Left forelimb (tissue), 1 donor: Measurements from ENCODE around the gene SEC23A.
A peak's percentile ranks its signal among the peaks of the same experiment; 100 is the strongest.
"Not testable (repeated sequence)": the region's sequence is repeated elsewhere in the genome, so short reads cannot be mapped to it uniquely, and the experiment has no call there.

Source experiments
- DNase-seq: peaks from one replicate; pipeline ENCODE4 v3.0.0-alpha.2; 2018; ENCODE audit warnings: low spot score

The SEC23A gene

DNA sequence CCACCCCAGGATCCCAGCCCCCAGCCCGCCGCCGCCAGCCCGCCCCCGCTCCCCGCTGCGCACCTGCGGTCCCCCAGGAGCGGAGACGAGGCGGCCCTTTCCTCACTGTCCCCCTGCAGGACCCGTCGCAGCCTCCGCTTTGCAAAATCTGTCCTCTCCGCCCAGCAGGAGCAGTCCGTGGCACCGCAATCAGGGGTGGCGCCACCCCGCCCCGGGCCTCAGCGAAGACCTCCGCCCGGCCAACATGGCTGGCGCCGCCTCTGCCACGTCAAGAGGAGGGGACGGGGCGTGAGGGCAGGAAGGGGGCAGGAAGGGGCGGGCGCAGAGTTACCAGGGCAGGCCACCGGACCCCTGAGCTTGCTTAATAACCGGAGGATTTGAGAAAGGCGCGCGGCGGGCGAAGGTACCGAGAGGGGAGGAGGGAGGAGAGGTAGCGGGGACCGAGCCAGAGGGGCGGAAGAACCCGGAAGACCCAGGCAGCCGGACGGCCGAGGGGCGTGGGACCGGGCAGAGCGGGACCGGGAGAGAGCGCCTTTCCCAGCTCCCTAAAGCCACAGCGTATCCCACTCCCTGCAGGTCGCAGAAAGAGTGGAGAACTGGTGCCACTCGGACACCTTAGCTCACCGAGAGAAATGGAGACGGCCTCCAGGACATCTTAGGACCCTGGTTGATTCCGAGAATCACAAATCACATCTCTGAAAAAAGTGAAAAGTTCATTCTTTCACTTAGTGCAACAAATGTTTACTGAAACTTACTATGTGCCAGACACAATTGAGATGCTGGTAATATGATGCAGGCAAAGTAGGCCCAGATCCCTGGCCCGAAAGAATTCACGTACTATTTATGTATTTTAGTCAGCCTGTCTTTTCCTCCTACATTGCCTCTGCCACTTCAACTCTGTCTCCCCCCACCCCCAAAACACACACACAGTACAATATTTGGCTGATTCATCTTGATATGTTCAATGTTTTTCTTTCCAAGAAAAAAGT, at the start of gene SEC23A:
Gene SEC23A (minus strand): TSS at position 267 of the 989 bp plus-strand sequence. CDS start 7,117 bp downstream, outside the sequence.
- DNase-seq, result peak; percentile 95

DNA sequence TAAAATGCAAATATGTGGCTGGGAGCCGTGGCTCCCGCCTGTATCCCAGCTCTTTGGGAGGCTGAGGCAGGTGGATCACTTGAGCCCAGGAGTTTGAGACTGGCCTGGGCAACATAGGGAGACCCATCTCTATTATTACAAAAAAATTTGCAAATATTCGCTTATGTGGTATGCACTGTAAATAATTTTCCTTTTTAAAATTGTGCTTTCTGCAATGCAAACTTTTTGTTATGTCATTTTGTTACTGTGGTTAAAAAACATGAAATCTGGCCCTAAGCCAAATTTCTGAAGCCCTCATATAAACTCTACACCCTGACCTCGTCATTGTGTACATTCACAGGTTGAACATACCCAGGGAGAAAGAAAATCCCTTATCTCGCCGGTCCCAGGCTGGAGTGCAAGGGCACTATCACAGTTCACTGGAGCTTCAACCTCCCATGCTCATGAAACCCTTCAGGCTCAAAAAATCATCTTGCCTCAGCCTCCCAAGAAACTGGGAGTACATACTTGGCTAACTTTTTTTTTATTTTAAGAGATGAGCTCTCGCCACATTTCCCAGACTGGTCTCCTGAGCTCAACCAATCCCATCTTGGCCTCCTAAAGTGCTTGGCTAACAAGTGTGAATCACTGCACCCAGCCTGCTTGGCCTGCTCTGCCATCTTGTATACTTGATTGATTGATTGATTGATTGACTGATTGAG, 42.4 kb upstream of the SEC23A start:
- no peak for DNase-seq

DNA sequence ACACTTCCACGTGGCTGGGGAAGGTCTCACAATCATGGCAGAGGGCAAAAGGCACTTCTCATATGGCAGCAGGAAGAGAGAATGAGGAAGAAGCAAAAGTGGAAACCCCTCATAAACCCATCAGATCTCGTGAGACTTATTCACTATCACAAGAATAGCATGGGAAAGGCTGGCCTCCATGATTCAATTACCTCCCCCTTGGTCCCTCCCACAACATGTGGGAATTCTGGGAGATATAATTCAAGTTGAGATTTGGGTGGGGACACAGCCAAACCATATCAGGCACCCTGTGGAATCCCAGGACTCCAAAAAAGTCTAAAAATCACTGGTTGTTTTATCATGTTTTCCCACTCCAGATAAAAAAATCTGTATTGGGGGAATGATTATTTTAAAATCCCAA, 40.2 kb upstream of the SEC23A start:
- DNase-seq, result not testable (repeated sequence)

DNA sequence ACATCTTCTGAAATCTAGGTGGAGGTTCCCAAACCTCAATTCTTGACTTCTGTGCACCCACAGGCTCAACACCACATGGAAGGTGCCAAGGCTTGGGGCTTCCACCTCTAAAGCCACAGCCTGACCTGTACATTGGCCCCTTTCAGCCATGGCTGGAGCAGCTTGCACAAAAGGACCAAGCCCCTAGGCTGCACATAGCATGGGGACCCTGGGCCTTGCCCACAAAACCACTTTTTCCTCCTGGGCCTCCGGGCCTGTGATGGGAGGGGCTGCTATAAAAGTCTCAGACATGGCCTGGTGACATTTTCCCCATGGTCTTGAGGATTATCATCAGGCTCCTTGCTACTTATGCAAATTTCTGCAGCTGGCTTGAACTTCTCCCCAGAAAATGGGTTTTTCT, 38.6 kb upstream of the SEC23A start:
- not testable (repeated sequence) for DNase-seq

DNA sequence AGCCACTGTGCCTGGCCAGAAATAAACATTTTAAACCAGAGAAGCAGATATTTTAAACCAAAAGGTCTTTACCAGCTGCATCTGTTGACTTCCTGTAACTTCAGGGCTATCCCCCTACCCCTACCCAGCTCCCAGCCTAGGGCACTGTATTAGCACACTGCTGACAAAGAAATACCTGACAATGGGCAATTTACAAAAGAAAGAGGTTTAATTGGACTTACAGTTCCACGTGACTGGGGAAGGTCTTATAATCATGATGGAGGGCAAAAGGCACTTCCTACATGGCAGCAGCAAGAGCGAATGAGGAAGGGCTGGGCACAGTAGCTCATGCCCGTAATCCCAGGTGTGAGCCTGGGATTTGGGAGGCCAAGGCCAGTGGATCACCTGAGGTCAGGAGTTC, 37.1 kb upstream of the SEC23A start:
- DNase-seq, result no peak

DNA sequence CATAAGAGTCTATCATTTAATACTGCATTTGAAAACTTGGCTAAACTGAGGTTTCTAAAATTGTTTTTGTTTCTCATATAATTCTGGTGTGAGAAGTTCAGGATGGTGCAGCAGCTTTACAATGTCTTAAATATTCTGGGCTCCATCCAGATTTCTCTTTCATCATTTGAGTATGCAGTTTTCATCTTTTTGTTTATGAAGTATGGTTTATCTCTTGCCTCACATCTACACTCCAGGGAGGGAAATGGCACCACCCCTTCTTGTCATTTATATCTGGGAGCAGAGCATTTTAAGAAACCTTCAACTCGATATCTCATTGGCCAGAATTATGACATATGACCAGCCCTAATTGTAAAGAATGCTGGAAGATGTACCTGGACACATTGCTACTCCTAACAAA, 35.4 kb upstream of the SEC23A start:
- DNase-seq, result no peak

DNA sequence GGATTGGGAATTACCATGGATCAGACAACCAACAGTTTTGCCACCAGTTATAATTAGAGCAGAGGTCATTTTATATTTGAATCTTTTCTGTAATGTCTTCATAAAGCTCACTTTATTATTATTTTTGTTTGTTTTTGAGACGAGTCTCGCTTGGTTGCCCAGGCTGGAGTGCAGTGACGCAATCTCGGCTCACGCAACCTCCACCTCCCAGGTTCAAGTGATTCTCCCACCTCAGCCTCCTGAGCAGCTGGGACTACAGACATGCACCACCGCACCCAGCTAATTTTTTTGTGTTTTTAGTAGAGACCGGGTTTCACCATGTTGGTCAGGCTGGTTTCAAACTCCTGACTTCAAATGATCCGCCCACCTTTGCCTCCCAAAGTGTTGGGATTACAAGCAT, 34.8 kb upstream of the SEC23A start:
- DNase-seq, result not testable (repeated sequence)

DNA sequence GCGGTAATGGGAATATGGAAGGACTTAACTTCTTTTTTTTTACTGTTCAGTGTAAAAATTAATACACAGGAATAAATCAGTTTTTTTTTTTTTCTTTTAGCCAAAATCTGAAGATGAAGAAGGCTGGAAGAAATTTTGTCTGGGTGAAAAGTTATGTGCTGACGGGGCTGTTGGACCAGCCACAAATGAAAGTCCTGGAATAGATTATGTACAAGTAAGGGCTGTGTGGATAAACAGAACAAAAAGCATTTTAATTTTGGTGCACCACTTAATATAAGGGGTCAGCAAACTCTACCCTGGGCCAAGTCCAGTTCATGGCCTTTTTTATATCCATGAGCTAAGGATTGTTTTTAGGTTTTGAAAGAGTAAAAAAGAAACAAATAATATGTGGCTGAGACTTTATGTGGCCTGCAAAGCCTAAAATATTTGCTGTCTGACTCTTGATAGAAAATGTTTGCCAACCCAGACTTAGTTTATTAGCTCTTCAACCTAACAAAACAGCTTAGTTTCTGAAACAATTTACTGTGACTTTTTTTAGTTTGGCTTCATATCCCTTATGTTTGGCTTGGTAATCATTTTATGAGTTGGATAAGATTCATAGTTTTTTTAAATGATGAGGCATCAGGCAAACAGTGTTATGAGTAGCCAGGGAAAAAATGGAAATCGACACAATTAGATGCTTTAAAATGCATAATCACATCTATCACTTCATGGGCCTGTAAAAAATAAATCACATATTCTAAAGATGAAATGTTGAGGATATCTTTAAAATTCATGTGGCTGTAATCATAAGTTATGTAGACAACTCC, 19.5 kb upstream of the SEC23A start:
- DNase-seq, result no peak

DNA sequence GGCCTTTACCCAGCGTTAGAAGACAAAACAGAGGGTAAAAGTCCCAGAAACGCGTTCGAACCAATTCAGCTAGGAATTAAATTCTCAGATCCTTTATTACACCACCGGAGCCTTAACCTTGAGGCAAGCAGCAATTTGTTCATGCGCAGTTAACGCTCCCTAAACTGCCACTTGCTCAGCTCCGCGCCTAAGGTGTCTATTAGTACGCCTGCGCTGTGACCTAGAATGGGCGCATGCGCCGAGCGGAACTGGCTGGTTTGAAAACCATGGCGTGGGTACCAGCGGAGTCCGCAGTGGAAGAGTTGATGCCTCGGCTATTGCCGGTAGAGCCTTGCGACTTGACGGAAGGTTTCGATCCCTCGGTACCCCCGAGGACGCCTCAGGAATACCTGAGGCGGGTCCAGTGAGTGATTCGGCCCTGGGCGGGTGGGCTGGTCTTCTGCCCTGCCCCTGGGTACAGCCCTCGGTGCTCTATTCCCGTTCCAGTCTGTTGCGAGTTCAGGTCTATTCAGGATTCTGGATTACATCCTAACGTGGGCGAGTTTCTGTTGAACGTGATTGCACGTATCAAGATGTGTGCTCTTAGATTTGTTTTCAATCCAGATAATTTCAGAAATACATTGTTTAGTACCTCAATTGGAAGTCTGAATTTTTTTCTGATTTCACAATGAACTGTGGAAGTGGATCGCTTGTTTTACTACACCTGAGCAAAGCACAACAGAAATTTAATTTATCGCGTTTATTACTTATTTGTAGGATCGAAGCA, 11.2 kb upstream of the SEC23A start, which contains the start of gene GEMIN2:
Gene GEMIN2 (plus strand): TSS at position 251 of the 766 bp plus-strand sequence. CDS start 16 bp downstream, at position 267.
- DNase-seq, result peak; percentile 92

DNA sequence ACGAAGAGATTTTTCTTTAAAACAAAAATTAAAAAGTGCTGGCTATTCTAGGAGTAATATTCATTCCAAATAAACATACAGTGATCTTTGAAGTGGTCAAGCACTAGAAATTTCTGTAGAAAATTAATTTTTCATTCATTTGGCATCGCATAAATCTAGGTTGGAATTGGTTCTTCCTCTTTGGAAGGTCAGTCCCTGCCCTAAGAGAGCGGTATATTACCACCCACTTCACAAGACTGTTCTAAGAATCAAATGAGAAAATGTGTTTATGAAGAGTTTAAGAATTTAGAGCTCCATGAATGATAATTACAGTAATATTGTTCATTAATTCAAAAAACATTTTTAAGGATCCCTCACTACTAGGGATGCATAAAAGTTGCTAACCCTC, 10.6 kb upstream of the SEC23A start:
- no peak for DNase-seq

DNA sequence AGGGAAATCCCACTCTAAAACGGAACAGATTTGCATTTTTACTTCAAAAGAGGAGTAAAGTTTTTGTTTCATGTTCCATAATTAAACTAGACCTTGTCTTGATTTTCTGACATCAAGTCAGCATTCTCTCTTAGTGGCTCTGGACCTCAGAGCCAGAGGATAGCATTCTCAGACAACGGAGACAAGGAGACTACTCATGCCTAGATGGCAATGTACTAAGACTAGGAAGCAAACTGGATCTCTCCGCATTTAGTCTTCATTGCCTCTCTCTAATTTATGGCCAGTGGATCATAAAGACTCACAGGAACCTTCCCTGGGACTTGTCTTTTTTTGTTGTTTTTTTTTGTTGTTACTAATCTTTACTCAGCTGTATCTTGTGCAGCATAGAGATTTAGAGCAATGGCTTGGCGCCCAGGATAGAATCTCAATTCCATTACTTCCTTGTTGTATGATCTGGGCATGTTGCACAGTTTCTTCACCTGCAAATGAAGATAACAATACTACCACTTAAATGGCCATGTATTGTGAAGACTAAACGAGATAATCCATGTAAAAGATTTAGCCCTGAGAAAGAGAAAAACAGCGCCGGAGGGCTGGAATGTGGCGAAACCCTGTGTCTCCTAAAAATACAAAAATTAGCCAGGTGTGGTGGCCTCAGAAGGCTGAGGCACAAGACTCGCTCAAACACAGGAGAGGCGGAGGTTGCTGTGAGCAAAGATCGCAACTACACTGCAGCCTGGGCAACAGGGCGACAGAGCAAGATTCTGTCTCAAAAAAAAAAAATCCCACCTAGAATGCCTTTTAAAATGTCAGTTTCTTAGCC, 7.1 kb upstream of the SEC23A start:
- DNase-seq, result no peak

DNA sequence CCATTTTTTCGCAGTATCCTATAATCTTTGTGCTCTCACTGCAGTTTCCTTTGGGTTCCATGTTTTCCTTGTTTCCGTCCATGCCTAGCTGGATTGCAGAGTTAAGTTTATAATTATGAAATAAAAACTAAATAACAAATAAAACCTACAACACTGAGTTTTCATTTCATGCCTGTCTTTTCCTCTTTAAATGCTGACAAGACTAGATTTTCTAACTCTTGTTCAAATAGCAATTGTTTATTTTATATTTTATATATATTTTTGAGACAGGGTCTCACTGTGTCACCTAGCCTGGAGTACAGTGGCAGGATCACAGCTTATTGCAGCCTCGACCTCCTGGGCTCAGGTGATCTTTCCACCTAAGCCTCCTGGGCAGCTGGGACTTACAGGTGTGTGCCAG, 5.8 kb upstream of the SEC23A start:
- no peak for DNase-seq

DNA sequence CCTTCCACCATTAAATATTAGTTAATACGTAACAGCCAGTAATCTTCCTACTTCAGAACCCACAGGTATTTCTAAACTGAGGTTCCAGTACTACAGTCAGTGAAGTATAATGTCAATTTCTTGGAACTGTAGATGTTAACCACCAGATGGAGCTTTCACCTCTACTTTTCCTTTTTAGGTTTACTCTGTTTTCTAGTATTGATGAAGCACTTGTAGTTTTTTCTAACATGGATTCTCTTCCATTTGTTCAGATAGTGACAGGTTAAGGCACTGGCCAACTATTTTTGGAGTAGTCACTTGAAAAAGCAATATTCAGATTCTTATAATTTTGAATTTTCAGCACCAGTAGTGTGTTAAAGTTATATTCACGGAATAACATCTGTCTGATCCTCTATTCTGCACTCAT, 4.6 kb upstream of the SEC23A start:
- DNase-seq, result no peak

DNA sequence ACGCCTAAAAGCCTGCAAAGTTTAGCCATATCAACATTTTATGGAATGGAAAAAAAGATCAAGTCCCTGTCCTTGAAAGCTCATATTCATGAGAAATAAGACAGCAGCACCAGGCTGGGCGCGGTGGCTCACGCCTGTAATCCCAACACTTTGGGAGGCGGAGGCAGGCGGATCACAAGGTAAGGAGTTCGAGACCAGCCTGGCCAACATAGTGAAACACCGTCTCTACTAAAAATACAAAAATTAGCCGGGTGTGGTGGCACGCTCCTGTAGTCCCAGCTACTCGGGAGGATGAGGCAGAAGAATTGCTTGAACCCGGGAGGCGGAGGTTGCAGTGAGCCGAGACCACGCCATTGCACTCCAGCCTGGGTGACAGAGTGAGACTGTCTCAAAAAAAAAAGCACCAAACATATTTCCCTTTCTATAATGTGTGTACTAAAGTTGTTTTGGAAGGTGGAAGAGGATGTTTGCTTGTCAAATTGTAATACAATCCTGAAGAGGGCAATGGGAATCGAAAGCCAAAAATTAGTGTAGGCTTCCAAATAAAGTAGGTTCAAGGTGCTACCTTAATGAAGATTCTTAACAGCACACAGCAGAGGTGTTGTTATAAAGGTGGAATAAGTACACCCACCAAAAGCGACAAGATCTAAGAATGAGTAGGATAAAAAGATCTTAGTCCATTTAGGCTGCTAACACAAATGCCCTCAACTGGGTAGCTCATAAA, 1.2 kb upstream of the SEC23A start:
- not testable (repeated sequence) for DNase-seq

DNA sequence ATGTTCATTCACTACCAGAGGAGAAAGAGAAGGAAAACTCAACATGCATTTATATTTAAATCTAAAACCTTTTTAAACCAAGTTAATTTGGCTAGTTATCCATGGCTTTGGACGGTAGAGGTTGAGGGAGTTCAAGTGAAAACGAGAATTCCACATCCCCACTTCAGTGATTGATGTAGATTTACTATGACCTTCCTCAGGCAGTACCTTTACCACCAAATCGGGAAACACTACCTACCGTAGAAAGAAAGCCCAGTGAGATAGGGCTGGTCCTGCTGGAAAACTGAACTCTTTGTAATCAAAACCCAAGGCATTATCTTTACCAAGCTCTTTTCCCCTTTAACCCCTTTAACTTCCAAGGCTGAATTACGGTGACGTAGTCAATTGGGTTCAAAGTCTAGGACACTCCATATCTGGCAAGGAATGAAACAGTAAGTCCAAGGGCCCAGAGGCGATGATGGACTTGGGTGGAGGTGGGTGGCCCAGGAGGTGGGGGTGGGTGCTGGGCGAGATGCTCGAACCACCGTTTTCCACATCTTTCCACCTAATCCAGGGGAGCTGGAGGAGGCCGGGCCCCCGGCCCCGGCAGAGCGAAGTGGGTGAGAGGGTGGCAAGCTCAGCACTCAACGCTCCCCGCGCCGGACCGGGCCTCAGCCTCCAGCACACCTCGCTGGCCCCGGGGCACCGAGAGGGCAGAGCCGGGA, 618 bp downstream of the SEC23A start:
- DNase-seq, result no peak

DNA sequence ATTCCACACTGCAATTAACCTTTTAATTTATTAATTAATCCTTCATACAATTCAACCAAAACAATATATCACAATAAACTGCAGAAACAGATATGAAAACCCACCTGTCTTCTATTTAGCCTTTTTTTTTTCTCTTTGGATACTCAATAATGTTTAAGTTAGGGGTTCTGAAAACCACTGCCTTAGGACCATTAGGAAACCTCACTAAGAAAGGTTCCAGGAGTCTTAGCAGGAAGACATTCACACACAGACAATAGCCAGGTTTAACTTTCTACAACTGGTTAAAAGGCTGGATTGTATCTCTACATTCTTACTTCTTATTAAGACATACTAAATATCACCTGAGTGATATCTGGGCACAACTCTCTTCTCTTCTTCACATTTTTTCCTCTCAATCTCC, 3.3 kb downstream of the SEC23A start:
- DNase-seq, result no peak

DNA sequence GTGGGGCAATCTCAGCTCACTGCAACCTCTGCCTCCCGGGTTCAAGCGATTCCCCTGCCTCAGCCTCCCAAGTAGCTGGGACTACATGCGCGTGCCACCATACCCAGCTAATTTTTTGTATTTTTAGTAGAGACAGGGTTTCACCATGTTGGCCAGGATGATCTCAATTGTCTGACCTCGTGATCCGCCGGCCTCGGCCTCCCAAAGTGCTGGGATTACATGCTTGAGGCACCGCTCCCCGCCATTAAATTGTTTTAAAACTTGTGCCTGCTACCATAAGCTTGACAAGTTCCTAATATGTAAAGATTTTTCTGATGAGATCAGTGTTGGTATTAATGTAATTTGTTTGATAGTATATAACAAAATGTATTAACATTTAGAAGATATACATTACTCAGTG, 3.8 kb downstream of the SEC23A start:
- DNase-seq, result not testable (repeated sequence)

DNA sequence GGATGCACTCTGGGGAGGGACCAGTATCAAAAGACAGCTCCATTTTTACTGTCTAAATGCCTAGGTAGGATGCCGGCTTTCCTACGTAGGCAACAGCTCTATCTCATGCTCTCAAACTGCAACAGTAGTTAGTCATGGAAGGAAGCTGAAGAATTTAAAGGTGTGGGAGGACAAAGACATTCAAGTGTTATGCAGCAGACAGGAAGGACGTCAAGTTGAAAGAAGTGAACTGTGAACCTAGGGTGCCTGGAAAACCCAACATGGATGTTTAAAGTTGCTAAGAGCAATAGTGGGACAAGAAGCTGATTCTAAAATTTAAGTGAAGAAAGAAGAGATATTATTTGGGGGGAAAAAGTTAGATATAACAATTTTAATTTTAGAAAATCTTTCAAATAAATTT, 5.9 kb downstream of the SEC23A start:
- DNase-seq, result no peak

DNA sequence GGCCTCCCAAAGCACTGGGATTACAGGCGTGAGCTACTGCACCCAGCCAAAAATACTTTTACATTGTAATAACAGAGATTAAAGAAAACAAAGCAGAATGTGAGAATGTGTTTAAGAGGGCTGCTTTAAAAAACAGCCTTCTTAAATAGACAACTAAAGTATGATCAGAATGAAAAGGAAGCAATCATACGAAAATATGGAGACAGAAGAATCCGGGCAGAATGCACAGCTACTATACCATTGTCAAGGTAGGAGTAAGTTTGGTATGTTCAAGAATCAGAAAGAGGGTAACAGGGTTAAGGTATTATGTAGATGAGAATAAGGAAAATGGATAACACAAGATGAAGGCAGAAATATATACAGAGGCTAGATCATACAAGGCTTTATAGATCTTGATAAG, 8.5 kb downstream of the SEC23A start:
- no peak for DNase-seq
